ENCODE data around the gene PLXNA4. TPM values are rescaled to one million over a fixed set of nuclear protein-coding genes. Genes with fewer than 3 reads are reported as not detected.
A peak's percentile ranks its signal among the peaks of the same experiment; 100 is the strongest.

Gene PLXNA4
- polyA plus RNA-seq, 1 experiment, result 0.22 TPM

- H3K36me3 ChIP-seq (ENCODE audit: control insufficient read depth, insufficient read depth, low read length), result no peaks in the 10 kb centered on the region
- no peak for TF ChIP-seq CTCF (IDR thresholded peaks at IDR 0.05; ENCODE audit: insufficient read depth, low read depth, low read length)
- DNase-seq (ENCODE audit: low read depth), result no peak
- H3K27me3 ChIP-seq (ENCODE audit: control insufficient read depth, insufficient read depth, low read length), result peaks cover 46% of the 10 kb centered on the region
- POLR2A ChIA-PET, result no interaction called here
- CTCF ChIA-PET, result interaction anchor here (0.5 to 1.5 kb wide), 2 partner anchors 38 to 456 kb away, joined by 3 read pairs; no protein-coding TSS in a partner anchor
- peak overlapping the region; percentile 14 for H3K4me3 ChIP-seq (ENCODE audit: low read depth, low read length)
Measured at GRCh38 chr7:132576721-132577085, 433 bp upstream of the PLXNA4 start.

- Histone ChIP-seq H3K36me3 (ENCODE audit: control insufficient read depth, insufficient read depth, low read length) (no peaks in the 10 kb centered on the region), H3K4me3 (ENCODE audit: low read depth, low read length) (no peak overlapping the region), H3K27me3 (ENCODE audit: control insufficient read depth, insufficient read depth, low read length) (peaks cover 48% of the 10 kb centered on the region)
- no peak for DNase-seq (ENCODE audit: low read depth)
- POLR2A ChIA-PET, result no interaction called here
- TF ChIP-seq CTCF (IDR thresholded peaks at IDR 0.05; ENCODE audit: insufficient read depth, low read depth, low read length), result no peak
- CTCF ChIA-PET, result no interaction called here
Measured at GRCh38 chr7:132575419-132575981, 770 bp downstream of the PLXNA4 start.

GRCh38 chr7:132574223-132574622 is 2.0 kb downstream of the PLXNA4 start:
- POLR2A ChIA-PET, result no interaction called here
- no peak for TF ChIP-seq CTCF (IDR thresholded peaks at IDR 0.05; ENCODE audit: insufficient read depth, low read depth, low read length)
- DNase-seq (ENCODE audit: low read depth), result no peak
- CTCF ChIA-PET, result interaction anchor here (0.6 kb wide), 1 partner anchor 13 kb away, joined by 3 read pairs; no protein-coding TSS in a partner anchor
- H3K36me3 ChIP-seq (ENCODE audit: control insufficient read depth, insufficient read depth, low read length), result no peaks in the 10 kb centered on the region
- H3K27me3 ChIP-seq (ENCODE audit: control insufficient read depth, insufficient read depth, low read length), result peaks cover 48% of the 10 kb centered on the region
- no peak overlapping the region for H3K4me3 ChIP-seq (ENCODE audit: low read depth, low read length)

GRCh38 chr7:132573251-132573955 is 2.9 kb downstream of the PLXNA4 start:
- CTCF ChIA-PET, result interaction anchor here (0.7 kb wide), 1 partner anchor 12 kb away, joined by 3 read pairs; no protein-coding TSS in a partner anchor
- Histone ChIP-seq H3K27me3 (ENCODE audit: control insufficient read depth, insufficient read depth, low read length) (peaks cover 44% of the 10 kb centered on the region), H3K36me3 (ENCODE audit: control insufficient read depth, insufficient read depth, low read length) (no peaks in the 10 kb centered on the region), H3K4me3 (ENCODE audit: low read depth, low read length) (no peak overlapping the region)
- TF ChIP-seq CTCF (IDR thresholded peaks at IDR 0.05; ENCODE audit: insufficient read depth, low read depth, low read length), result no peak
- DNase-seq (ENCODE audit: low read depth), result no peak
- POLR2A ChIA-PET, result no interaction called here

GRCh38 chr7:132572526-132572925 is 3.7 kb downstream of the PLXNA4 start:
- Histone ChIP-seq H3K27me3 (ENCODE audit: control insufficient read depth, insufficient read depth, low read length) (peaks cover 39% of the 10 kb centered on the region), H3K4me3 (ENCODE audit: low read depth, low read length) (no peak overlapping the region), H3K36me3 (ENCODE audit: control insufficient read depth, insufficient read depth, low read length) (no peaks in the 10 kb centered on the region)
- no peak for DNase-seq (ENCODE audit: low read depth)
- POLR2A ChIA-PET, result no interaction called here
- no peak for TF ChIP-seq CTCF (IDR thresholded peaks at IDR 0.05; ENCODE audit: insufficient read depth, low read depth, low read length)
- CTCF ChIA-PET, result no interaction called here
